C4-2B (cell line): Measurements from ENCODE around the gene LRRC25.

Experiments
- CTCF ChIP-seq: fragments of 450-650 bp; conservative IDR thresholded peaks from 2 replicates; pipeline ENCODE4 v1.5.1; 2017; ENCODE audit warnings: mild to moderate bottlenecking
- ZFX ChIP-seq: fragments of 450-650 bp; IDR thresholded peaks from 2 replicates; pipeline ENCODE4 v1.6.1; 2017

GRCh38 chr19:18443406-18443805 lies 46.0 kb upstream of the LRRC25 start:
- TF ChIP-seq CTCF (no peak), ZFX (no peak)
